Sigmoid colon (tissue), 3 donors: Measurements from ENCODE around the gene MARCKS.

Source experiments
- CTCF ChIP-seq, 4 experiments: fragments of 450-650 bp in 3 of 4; fragments of 200-600 bp in 1 of 4; IDR thresholded peaks; one replicate each; pipeline ENCODE4 v1.5.1; 2016 to 2019; ENCODE audit warnings: antibody characterized with exemption in 4 of 4, mild to moderate bottlenecking in 3 of 4, moderate library complexity in 2 of 4
- POLR2A ChIP-seq, 2 donors: fragments of 450-650 bp; IDR thresholded peaks; one replicate each; pipeline ENCODE4 v1.6.1; 2016; ENCODE audit warnings: antibody characterized with exemption in 2 of 2, mild to moderate bottlenecking in 2 of 2, moderate library complexity in 2 of 2

GRCh38 chr6:113876695-113877094 lies 19.6 kb downstream of the MARCKS start:
- TF ChIP-seq CTCF (IDR thresholded peaks at IDR 0.05) (no peak), POLR2A (IDR thresholded peaks at IDR 0.05) (no peak)
